NB4 (cell line): ENCODE results near the gene JAK3.

Experiments
- DNase-seq: peaks from one replicate; pipeline ENCODE4 v3.0.0; 2010; ENCODE audit warnings: low read depth
- H3K4me3 ChIP-seq: one replicate; pipeline ENCODE4 v1.5.1; 2011; ENCODE audit warnings: mild to moderate bottlenecking, low read depth, low read length, moderate library complexity
- CTCF ChIP-seq: IDR thresholded peaks from one replicate; pipeline ENCODE4 v1.5.1; 2012; ENCODE audit warnings: low read depth, low read length
- MAX ChIP-seq: IDR thresholded peaks from 2 replicates; pipeline ENCODE4 v1.6.1; 2011; ENCODE audit warnings: low read depth, low read length
- MYC ChIP-seq: IDR thresholded peaks from 2 replicates; pipeline ENCODE4 v1.6.1; 2011; ENCODE audit warnings: low read depth, low read length
- POLR2A ChIP-seq: IDR thresholded peaks from 2 replicates; pipeline ENCODE4 v1.6.1; 2011; ENCODE audit warnings: mild to moderate bottlenecking; ENCODE audit not compliant: insufficient read length; ENCODE audit errors: extremely low read depth

The JAK3 gene

GRCh38 chr19:17868669-17869068 is 20.9 kb upstream of the JAK3 start:
- DNase-seq: no peak
- no peak overlapping the region for H3K4me3 ChIP-seq
- TF ChIP-seq CTCF (no peak), MYC (no peak), POLR2A (no peak), MAX (no peak)

GRCh38 chr19:17866964-17867486 is 19.2 kb upstream of the JAK3 start:
- no peak overlapping the region for H3K4me3 ChIP-seq
- no peak for TF ChIP-seq MAX
- TF ChIP-seq CTCF: no peak
- TF ChIP-seq MYC: no peak
- no peak for TF ChIP-seq POLR2A
- DNase-seq: no peak

- no peak overlapping the region for H3K4me3 ChIP-seq
- TF ChIP-seq CTCF (no peak), MAX (no peak), POLR2A (no peak), MYC (no peak)
- no peak for DNase-seq
Measured at GRCh38 chr19:17866312-17866963, 18.7 kb upstream of the JAK3 start.

- TF ChIP-seq MYC (no peak), CTCF (no peak), MAX (0 out of 2 replicates have a peak, but pooled peaks have one; percentile 5), POLR2A (no peak)
- no peak overlapping the region for H3K4me3 ChIP-seq
- DNase-seq: peak; percentile 54
Measured at GRCh38 chr19:17865364-17866311, 17.9 kb upstream of the JAK3 start.

GRCh38 chr19:17863520-17864182 is 15.9 kb upstream of the JAK3 start:
- no peak overlapping the region for H3K4me3 ChIP-seq
- no peak for DNase-seq
- TF ChIP-seq CTCF: no peak
- TF ChIP-seq POLR2A: peak; percentile 11
- no peak for TF ChIP-seq MAX
